Measurements from ENCODE around the gene TPK1. TPM values are rescaled to one million over a fixed set of nuclear protein-coding genes. Genes with fewer than 3 reads are reported as not detected.

The TPK1 gene
- polyA plus RNA-seq, 1 donor from 2014 or later, result 3.5 TPM

- Histone ChIP-seq H3K4me3 (ENCODE audit: low read length) (no peak overlapping the region), H3K36me3 (ENCODE audit: insufficient read depth, low read length) (no peaks in the 10 kb centered on the region), H3K79me2 (replicated peaks; ENCODE audit: insufficient read depth, low read length) (no peaks in the 10 kb centered on the region), H3K9me2 (ENCODE audit: insufficient read depth, low read length) (no peaks in the 10 kb centered on the region), H3K9ac (ENCODE audit: low read length) (no peak overlapping the region), H4K20me1 (ENCODE audit: insufficient read depth) (no peaks in the 10 kb centered on the region), H3K4me2 (ENCODE audit: low read length) (no peak overlapping the region), H3K27ac (ENCODE audit: low read length) (no peak overlapping the region), H2AFZ (ENCODE audit: low read depth, low read length) (no peak overlapping the region), H3F3A (ENCODE audit: insufficient read depth, low read length, poor library complexity, severe bottlenecking) (no peaks in the 10 kb centered on the region), H3K27me3 (ENCODE audit: insufficient read depth, low read depth, low read length) (no peaks in the 10 kb centered on the region), H3K9me3 (ENCODE audit: low read length) (no peaks in the 10 kb centered on the region)
- TF ChIP-seq SMC3 (conservative IDR thresholded peaks at IDR 0.05; ENCODE audit: poor library complexity), result no peak
Measured at GRCh38 chr7:144404946-144405345, 430.9 kb downstream of the TPK1 start.

GRCh38 chr7:144403649-144404061 is 432.2 kb downstream of the TPK1 start, which contains the start of gene NOBOX:
Gene NOBOX (minus strand): TSS chr7:144403693.
- no peak for TF ChIP-seq CTCF (IDR thresholded peaks at IDR 0.05; ENCODE audit: poor library complexity, severe bottlenecking)
- no peak for TF ChIP-seq SMC3 (conservative IDR thresholded peaks at IDR 0.05; ENCODE audit: poor library complexity)
- no peak for TF ChIP-seq REST (IDR thresholded peaks at IDR 0.05; ENCODE audit: borderline replicate concordance)
- TF ChIP-seq MXI1 (conservative IDR thresholded peaks at IDR 0.05; ENCODE audit: poor library complexity, severe bottlenecking), result no peak
- H3K9me3 ChIP-seq (ENCODE audit: low read length), result no peaks in the 10 kb centered on the region
- H3F3A ChIP-seq (ENCODE audit: insufficient read depth, low read length, poor library complexity, severe bottlenecking), result no peaks in the 10 kb centered on the region
- no peak within 1 kb of the TSS for H3K4me2 ChIP-seq (ENCODE audit: low read length)
- no peaks in the 10 kb centered on the region for H4K20me1 ChIP-seq (ENCODE audit: insufficient read depth)
- no peak within 1 kb of the TSS for H2AFZ ChIP-seq (ENCODE audit: low read depth, low read length)
- H3K27ac ChIP-seq (ENCODE audit: low read length), result no peak within 1 kb of the TSS
- no peaks in the 10 kb centered on the region for H3K9me2 ChIP-seq (ENCODE audit: insufficient read depth, low read length)
- no peaks in the 10 kb centered on the region for H3K27me3 ChIP-seq (ENCODE audit: insufficient read depth, low read depth, low read length)
- no peaks in the 10 kb centered on the region for H3K36me3 ChIP-seq (ENCODE audit: insufficient read depth, low read length)
- H3K4me3 ChIP-seq (ENCODE audit: low read length), result no peak within 1 kb of the TSS
- H3K9ac ChIP-seq (ENCODE audit: low read length), result no peak within 1 kb of the TSS
- H3K79me2 ChIP-seq (replicated peaks; ENCODE audit: insufficient read depth, low read length), result no peaks in the 10 kb centered on the region

GRCh38 chr7:144403102-144403501 is 432.8 kb downstream of the TPK1 start:
- Histone ChIP-seq H4K20me1 (ENCODE audit: insufficient read depth) (no peaks in the 10 kb centered on the region), H3K9ac (ENCODE audit: low read length) (no peak overlapping the region), H2AFZ (ENCODE audit: low read depth, low read length) (no peak overlapping the region), H3K4me2 (ENCODE audit: low read length) (no peak overlapping the region), H3K79me2 (replicated peaks; ENCODE audit: insufficient read depth, low read length) (no peaks in the 10 kb centered on the region), H3K27me3 (ENCODE audit: insufficient read depth, low read depth, low read length) (no peaks in the 10 kb centered on the region), H3K36me3 (ENCODE audit: insufficient read depth, low read length) (no peaks in the 10 kb centered on the region), H3K27ac (ENCODE audit: low read length) (no peak overlapping the region), H3K9me2 (ENCODE audit: insufficient read depth, low read length) (no peaks in the 10 kb centered on the region), H3F3A (ENCODE audit: insufficient read depth, low read length, poor library complexity, severe bottlenecking) (no peaks in the 10 kb centered on the region), H3K9me3 (ENCODE audit: low read length) (no peaks in the 10 kb centered on the region), H3K4me3 (ENCODE audit: low read length) (no peak overlapping the region)
- TF ChIP-seq EZH2 (IDR thresholded peaks at IDR 0.05; ENCODE audit: borderline replicate concordance, insufficient read depth, low read length, poor library complexity, severe bottlenecking), result no peak
- TF ChIP-seq REST (IDR thresholded peaks at IDR 0.05; ENCODE audit: borderline replicate concordance), result no peak
- TF ChIP-seq POLR2AphosphoS5 (IDR thresholded peaks at IDR 0.05), result no peak
- no peak for TF ChIP-seq EP300 (conservative IDR thresholded peaks at IDR 0.05; ENCODE audit: poor library complexity, severe bottlenecking)
- TF ChIP-seq RAD21 (conservative IDR thresholded peaks at IDR 0.05), result no peak
- TF ChIP-seq MXI1 (conservative IDR thresholded peaks at IDR 0.05; ENCODE audit: poor library complexity, severe bottlenecking), result no peak
- TF ChIP-seq SMC3 (conservative IDR thresholded peaks at IDR 0.05; ENCODE audit: poor library complexity), result no peak
- TF ChIP-seq TAF1 (IDR thresholded peaks at IDR 0.05; ENCODE audit: low read depth), result no peak
- no peak for TF ChIP-seq CTCF (IDR thresholded peaks at IDR 0.05; ENCODE audit: poor library complexity, severe bottlenecking)
